Measurements from ENCODE around the gene PDZK1IP1.

PDZK1IP1 gene

DNA sequence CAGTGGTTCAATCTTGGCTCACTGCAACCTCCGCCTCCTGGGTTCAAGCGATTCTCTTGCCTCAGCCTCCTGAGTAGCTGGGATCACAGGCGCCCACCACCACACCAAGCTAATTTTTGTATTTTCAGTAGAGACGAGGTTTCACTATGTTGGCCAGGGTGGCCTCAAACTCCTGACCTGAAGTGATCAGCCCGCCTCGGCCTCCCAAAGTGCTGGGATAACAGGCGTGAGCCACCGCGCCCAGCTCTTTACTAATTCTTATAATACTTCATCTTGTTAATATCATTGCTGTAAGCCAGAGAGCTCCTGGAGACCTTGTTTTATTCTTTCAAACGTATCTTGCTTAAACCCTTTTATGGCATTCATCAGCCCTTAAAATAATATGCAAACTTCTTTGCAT, 3.7 kb upstream of the PDZK1IP1 start:
- DNase-seq, result peak; percentile 14

DNA sequence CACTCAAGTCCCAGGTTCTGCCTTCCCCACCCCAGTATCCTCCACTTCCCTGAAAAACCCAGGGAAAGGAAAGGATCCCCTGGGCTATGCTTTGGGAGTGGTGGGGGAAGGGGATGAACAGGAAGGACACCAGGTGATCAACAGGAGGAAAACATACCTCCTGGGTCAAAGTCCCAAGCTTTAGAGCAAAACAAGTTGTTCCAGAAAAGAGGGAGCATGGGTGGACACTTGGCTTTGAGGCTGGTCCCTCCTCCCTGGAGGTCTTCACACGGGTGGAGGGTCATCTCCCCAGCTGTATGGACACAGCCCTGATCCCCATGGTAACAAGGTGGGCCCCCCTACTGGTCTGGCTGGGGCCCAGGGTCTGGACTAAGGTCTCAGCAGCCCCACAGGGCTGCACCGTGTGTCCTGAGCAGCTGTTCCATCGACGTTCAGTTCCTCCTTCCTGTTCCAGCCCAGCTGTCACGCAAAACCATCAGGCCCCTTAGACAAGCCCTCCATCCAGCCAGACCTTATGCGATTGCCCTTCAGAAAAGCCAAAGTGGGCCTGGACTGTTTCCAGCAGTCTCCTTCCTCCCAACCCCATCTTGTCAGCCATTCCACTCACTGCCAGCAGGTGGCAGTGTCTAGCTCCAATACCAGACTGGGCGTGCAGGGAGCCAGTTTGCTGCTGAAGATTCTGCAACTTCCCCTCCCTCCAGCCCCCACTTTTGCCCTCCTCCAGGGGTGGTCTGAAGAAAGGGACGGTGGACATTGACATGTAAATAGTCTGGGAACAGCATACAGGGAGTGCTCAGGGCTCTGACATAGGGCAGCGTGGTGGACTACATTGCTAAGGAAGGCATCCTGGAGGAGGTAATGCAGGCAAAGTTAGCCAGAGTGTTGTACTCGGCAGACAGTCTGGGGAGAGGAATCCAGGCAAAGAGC, 2.9 kb upstream of the PDZK1IP1 start:
- peak; percentile 83 for DNase-seq

DNA sequence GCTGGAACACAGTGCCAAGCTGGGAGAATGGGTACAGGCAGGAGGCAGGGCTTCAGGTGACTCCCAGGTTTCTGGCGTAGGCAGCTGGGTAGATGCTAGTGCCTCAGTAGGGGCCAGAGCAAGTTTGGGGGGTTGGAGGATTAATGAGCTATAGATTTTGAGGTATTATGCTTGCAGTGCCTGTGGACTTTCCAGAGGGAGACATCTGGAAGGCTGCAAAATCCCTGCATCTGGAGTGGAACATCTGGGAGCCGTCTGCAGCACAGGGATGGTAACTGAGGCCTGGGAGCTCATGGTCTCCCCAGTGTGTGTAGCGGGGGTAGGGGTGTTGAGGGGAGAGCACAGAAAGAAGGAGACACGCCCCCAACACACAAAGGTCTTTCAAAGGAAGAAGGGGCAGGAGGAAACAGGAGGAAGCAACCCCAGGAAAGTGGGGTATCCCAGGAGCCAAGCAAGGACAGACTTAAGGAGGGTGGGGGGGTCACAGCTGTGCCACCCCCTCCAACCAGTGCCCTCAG, 2.2 kb upstream of the PDZK1IP1 start:
- no peak for DNase-seq

DNA sequence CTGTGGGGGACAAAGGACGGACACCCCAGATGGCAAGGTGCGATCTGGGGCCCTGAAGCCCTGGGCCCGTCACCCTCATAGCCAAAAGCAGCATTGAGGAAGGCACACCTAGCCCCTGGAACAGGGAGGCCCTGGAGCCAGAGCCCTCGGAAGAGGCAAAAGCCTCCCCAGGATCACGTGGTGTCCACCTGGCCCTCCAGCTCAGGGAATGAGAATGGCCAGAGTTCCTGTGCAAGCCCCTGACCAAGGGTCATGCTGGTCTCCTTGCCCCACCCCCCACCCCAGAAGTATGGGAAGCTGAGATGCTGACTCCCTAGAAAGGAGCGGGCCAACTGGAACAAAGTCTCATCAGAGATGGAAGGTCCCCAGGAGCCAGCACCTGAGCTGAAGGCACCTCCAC, 1.0 kb upstream of the PDZK1IP1 start:
- DNase-seq, result peak; percentile 12

DNA sequence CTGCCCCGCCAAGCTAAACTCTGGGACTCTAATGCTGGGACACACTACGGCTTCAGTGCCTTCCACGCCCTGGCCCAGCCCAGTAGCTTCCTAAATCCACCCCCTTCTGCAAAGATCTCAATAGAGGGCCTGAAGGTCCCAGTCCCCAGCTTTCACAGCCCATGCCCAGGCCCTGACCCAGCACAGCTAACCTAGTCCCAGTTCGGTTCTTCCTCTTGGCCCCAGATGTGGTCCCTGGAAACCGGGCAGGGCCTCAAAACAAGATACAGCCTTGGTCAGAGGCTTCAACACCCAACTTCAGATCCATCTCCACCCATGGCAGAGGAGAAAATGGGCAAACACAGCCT, 646 bp upstream of the PDZK1IP1 start:
- DNase-seq, result peak; percentile 14

DNA sequence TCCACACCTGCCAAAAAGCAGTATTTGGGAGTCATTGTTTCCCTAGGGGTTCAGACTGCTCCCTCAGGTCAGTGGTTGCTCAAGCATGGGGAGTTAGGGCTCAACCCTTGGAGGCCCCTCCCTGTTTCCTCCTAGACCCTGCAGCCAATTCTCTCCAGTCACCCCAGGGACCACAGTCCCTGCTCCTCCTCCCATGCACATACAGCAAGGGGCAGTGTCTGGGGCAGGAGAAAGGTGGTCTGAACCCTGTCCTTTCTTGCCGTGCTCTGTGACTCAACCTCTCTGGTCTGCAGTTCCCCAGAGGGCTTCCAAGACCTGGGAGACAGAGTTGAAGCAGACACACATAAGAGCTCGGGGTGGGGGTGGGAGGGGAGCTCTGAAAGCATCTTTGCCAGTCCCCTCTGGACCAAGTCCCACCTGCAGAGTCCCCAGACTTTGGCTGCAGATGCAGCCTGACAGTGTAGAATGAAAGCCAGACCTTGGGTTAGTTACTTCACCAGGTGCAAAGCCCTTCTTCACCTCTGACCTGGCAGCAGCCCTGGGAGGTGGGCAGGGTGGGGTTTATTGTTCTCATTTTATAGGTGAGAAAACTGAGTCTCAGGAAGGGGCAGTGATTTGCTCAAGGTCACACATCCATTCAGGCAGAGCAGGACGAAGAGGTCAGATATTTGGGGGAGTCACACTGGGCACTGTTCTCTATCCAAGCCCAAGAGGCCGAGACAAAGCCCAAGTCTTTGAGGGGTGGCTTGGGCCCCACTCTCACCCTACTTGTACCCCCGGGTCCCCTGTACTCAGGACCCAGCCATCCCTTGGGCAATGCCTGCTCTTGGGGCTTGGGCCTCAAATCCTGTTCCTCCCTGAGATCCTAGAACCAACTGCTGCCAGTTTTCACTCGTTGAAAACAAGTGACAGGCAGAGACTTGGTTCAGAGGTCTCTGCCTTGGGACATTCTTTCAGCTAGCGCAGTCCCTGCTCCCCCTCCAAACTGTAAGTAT, 748 bp downstream of the PDZK1IP1 start:
- DNase-seq, result peak; percentile 16

DNA sequence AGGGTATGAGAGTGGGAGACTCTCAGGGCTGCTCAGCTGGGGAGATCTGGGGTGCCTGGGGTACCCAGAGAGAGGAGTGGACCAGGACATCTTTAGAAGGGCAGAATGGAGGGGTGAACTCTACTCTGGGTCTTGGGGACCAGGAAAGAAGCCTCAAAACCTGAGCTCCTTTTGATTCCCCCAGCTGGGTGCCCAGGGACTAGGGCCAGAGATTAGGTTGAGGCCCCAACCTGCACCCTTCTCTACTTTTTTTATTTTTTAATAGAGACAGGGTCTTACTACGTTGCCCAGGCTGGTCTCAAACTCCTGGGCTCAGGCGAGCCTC, 1.9 kb downstream of the PDZK1IP1 start:
- DNase-seq, result no peak

DNA sequence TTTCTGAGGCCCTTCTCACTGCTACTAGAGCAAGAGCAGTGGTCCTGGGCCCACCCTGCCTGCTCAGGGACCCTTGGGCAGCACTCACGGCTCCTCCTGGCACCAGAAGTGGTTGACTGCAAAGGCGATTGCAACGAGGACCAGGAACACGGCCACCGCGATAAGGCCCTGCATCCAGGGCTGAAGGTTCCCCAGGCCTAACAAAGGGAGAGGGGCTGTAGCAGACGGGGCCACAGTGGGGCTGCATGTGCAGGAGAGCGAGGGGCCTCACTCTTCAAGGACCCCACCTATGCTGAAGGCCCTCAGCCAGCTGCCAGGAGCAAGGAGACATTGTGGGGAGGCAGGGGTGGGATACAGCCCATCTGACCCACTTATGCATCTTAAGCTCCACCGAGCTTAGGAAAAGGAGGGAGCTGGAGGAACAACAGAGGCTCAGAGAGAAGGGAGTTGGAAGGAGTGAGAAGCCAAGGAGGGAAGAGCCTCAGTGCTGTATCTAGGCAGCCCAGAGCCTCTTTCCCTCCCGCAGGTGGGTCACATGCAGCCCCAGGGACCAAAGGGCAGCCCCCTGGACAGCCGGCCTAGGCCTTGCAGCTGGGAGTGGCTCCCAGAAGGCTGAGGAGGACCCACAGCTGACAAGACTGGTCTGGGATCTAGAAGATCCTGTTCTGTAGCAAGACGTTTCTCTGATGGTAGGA, 2.5 kb downstream of the PDZK1IP1 start:
- peak; percentile 17 for DNase-seq

DNA sequence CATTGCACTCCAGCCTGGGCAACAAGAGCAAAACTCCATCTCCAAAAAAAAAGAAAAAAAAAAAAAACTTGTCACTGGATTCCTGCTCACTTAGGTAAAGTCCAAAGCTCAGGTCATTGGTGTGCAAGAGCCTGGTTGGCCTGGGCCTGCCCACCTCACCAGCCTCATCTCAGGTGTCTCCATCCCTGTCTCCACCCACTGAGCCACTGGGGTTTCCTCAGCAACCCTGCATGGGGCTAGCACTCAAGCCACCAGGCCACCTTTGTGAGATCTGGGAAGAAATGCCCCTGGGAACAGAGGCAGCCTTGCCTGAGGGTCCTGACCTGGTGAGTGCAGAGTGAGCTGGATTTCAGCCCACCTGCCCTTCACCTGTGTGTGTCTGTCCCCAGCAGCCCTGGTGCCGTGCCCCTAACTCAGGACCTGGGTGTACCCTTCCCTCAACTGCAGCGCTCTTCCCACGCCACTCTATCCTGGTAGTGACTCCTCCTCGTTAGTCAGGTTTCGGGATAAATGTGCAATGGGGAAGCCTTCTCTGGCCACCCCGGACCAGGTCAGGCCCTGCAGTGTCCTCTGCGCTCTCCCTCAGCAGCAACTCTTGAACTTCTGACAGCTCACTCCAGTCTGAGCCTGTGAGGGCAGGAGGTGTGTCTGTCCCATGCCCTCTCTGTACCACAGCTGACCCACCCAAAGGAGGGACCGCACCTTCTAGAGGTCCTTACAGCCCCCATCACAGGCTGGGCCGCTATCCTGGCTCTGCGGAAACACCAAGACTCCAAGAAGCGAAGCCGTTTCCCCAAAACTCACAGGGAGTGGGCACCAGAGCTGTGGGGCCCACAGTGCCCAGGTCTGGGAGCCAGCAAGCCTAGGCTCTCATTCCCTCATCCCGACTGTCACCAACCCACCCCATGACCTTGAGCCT, 3.3 kb downstream of the PDZK1IP1 start:
- no peak for DNase-seq

DNA sequence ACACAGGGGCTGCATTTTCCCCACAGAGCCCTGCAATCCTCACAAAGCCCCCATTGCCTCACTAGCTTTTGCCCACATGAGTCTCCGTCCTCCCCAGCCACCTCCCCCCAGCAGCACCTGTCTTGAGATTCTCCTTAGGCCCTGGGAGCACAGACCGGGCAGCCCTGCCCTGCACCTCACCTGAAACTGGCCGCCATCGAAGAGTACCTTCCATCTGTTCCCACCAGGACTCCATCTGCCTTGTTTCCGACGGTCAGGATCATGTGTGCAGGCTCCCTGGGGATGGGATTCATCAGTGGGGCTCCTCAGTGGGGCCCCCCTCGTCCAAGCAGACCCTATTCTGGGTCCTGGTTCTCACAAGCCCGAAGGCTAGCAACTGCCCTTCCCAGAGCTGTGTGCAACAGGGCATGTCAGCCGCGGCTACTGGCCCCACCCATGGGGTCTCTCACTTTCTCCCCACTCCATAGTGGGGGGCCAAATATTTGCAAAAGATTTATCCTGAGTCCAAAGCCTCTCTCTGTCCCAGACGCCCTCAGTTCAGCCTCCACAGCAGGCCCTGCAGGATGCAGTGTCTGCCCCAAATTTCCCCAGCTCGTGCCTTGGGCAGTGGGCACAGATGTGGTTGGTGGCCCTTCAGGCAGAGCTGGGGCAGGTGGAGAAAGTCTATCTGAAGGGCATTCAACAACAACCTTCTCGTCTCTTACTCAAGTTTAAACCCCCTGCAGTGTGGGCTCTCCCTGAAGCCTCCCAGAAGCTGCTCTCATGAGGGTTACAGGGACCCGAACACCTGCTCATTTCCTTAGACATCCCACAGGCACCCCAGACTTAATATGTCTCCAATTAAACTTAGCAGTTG, 4.8 kb downstream of the PDZK1IP1 start:
- no peak for DNase-seq

DNA sequence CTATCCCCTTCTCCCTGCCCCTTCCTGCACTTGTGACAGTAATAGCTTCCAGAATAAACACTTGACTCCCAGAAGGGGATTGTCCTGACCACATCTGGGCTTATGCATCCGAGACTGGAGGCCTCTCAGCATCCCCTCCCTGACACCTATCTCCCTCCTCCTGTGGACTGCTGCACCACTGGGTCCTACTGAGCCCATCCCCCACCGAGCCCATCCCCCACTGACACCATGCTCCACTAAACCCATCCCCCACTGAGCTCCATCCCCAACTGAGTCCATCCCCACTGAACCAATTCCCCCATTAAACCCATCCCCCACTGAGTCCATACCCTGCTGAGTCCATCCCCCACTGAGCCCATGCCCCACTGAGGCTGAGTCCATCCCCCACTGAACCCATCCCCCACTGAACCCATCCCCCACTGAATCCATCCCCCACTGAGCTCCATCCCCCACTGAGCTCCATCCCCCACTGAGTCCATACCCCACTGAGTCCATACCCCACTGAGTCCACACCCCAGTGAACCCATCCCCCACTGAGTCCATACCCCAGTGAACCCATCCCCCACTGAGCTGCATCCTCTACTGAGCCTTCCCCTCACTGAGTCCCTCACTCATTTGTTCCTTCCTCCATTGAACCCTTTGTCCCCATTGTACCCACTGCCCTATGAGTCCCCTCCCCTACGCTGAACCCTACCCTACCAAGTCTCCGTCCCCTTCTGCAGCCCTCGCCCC, 5.6 kb downstream of the PDZK1IP1 start:
- no peak for DNase-seq

DNA sequence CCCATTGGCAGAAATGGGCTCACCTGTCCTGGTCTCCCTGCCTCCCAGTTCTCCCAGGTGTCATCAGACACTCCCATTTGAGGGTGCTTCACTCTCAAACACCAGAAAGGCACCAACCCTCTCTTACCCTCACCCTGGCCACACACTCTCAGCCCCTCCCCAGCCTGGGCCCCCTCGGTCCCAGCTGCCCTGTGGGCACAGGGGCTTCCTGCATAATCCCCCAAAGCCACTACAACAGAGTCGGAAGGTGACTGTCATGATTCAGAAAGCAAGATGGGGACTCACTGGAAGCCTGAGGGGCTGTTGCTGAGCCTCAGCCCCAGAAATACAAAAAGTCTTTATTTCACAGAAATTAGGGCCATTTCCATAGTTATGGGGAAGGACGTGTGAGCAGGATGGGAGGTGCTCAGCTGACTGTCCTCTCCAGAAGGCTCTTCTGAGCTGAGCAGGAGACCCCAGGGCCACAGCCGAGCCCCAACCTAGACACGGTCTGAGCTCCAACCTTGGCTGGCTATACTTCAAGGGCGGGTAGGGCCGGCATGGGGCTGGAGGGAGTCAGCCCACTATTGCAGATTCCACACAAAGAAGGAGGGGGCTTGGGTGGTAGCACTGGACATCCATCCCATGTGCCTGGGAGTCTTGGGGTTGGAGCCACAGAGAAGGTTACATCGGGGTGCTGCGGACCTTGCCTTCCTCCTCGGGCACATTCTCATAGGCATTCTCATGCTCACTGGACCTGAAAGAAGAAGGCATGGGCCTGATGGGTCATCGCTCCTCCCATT, 6.3 kb downstream of the PDZK1IP1 start:
- no peak for DNase-seq

DNA sequence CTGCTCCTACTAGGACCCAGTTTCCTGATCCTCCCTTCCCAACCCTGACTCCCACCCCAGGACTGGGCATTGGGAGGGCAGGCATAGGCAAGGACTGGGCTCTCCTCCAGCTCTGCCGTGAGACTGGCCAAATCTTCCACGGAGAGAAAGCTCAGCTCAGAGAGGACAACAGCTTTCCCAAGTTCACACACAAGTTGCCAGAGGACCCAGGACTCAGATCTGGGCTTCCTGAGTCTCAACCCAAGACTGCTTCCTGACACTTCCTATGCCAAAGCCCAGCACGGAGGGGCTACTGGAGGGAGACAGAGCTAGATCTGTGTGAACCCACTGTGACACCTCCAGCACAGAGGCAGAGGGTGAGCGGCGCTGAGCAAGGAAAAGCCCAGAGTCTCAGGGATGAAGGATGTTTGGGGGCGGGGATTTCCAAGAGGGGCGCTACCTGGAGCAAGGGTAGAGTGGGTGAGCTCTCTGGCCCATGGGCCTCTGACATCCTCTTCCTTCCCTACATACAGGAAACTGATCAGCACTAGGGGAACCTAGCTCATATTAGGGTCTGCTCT, 7.1 kb downstream of the PDZK1IP1 start:
- DNase-seq, result no peak

DNA sequence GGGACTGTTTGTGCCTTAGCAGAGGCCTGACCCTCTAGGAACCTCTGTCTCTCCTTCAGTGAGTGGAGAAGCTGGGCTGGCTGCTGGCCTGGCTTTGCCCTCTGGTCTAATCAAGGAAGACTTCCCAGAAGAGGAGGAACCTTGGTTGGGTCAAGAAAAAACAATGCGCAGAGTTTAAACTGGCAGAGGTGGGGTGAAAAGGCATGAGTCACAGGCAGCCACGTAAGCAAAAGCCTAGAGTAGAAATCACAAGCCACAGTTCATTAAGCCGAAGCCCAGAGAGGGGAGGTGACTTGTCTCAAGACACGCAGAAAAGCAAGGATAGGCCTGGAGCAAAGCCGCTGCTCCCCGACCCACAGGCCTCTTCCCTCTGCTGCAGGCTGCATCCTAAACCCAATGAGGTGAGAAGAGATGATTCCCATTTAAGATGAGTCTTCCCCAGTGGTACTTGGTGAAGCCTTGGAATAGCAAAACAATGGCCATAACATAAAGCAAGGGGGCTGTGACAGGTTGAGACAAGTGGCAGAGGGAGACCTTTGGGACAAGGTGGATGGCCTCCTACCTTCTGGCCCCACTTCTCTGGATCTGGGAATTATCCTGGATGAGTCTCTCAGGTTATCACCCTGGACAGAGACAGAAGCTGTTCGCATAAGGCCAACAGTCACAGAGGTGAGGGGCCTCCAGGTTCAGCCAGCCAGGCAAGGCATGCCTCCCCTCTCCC, 7.7 kb downstream of the PDZK1IP1 start:
- no peak for DNase-seq

DNA sequence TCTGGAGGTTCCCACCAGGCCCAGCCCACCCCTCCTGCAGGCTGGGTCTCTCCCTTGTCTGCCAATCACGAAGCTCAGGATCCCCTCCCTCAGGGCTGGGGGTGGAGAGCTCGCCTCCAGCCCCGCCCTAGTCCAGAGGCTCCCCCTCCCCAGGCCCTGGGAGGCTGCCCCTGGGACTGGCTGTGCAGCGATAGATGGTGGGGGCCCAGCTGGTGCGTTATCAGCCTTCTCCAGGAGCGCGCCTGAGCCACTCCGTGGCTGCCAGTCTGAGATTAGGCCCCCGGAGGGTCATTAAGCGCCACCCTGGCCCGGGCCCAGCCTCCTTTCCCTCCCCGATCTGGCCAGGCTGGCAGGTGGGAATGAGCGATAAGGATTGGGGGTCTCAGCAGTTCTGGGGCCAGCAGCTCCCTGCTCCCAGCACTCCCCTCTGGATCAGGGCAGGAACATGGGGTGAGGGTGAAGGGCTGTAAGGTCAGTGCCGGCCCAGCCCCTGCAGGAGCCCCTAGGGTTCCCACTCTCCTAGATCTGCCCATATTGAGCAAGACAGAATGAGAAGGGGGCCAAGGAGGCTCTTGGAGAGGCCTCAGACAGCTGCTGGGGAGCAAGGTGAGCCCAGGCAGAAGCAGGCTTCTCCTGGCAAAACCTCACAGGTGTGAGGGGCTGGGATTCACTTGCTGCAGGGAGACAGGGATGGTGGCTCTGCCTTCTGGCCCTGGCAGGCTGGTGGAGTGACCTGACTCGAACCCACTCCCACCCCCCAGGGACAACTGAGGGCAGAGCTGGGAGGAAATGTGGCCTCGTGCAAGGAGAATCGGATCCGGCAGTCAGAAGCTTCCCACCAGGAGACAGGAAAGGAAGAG, 8.5 kb downstream of the PDZK1IP1 start:
- DNase-seq, result no peak

DNA sequence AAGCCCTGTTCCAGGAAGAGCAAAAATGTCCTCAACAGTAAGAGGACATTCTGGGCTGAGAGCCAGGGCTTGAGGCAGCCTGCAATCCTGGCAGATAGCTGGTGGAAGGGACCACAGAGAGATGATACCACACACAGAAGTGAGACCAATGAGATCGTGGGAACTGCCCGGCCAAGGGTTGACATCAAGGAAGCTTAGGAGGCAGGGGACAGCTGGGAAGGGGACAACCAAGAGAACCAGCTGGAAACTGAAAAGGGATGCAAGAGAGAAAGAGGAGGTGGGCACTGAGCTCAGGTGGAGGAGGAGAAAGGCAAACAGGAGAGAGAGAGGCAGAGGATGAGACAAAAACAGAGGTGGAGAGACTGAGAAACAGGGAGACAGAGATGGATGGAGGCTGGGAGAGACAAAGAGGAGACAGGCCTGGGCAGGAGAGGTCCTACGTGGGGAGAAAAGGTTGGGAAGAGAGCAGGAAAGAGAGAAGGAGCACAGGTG, 9.2 kb downstream of the PDZK1IP1 start:
- DNase-seq, result no peak

DNA sequence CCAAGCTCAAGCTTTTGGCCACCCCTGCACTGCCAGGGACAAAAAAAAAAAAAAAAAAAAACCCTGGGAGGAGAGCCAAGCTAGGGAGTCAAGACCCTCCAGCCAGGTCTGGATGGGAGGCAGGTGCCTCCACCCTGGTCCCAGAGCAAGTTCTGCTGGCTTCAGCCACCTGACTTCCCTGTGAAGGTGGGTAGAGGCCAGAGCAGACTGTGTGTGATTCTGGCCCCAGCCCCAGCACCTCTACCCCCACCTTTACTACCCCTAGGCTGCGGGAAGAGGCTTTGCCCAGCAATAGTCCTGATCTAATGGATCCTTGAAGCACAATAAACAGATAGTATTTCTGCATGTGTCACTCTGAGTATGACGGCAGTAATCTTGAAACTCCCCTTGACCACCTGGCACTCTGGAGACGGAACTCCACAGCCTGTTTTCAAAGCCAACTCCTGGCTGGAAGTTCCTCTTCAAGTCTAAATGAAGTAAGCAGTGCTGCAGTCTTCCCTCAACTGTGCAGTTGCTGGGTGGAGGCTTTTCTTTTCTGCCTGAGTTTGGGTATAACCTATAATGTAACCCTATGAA, 9.8 kb downstream of the PDZK1IP1 start:
- DNase-seq, result no peak
